ENCODE measurements around the gene LAMB4.

DNA sequence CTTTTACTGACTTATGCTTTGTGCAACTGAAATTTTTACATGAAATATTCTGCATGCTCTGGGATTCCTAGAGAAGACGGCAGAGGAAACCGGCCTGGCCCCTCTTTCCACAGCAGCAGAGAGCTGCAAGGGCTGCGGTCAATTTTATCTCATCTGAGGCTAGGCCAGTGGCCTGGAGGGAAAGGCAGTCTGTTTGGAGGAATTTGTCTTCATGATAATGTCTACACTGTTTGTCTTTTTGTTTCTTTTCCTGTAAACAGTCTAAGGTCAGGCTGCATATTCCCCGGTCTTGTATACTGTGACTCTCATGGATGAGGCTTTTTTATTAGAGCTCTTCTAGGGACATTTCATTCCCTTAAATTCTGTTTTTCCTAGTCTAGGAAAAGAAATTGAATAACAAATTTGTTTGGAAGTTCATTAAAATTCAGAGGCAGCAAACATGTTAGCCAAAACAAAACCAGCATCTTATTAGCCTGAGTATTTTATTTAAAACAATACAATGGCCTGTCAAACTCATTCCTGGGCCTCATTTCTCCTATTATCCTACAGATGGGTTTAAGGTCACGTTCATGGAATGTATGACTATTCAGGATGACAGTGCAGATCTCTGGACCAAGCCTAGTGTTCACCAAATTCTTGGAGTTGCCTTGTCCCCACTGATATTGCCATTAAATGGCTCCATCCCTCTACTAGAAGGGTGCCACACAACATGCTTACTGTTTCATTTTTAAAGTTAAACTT lies 26.4 kb downstream of the LAMB4 start:
- no peak for TF ChIP-seq CTCF (IDR thresholded peaks at IDR 0.05 in 4 of 5, conservative IDR thresholded peaks at IDR 0.05 in 1 of 5)
- no peak for TF ChIP-seq POLR2A (IDR thresholded peaks at IDR 0.05)
